ENCODE data around the gene PPP1R15B. TPM values are rescaled to one million over a fixed set of nuclear protein-coding genes. Genes with fewer than 3 reads are reported as not detected.

The PPP1R15B gene
- total RNA-seq, 2 experiments from 2014 or later, result 78.6 to 79.9 TPM

DNA sequence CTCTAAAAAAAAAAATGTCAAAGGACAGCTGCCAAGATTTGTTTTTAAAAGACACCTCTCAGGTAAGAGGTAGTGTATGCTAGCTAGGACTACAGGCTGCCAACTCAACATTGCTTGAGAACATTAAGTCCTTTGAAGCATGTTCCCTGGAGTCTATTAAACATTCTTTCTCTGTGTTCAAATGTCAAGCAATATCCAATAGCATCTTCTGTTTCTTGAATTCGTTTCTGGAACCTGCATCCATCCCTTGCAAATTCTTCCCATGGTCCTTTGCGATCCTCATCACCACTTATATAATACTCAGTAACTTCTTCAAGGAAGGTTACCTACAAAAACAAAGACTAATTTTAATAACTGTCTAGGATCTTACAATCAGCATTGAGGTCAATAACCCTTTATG, 5.6 kb downstream of the PPP1R15B start:
- Mint-ChIP-seq H3K27me3 (no peaks in the 10 kb centered on the region), H3K4me3 (peak overlapping the region; percentile 99), H3K4me1 (peaks cover 19% of the 10 kb centered on the region), H3K36me3 (peaks cover 57% of the 10 kb centered on the region), H3K9me3 (no peaks in the 10 kb centered on the region), H3K27ac (peak overlapping the region; percentile 70)
- DNase-seq, result no peak

DNA sequence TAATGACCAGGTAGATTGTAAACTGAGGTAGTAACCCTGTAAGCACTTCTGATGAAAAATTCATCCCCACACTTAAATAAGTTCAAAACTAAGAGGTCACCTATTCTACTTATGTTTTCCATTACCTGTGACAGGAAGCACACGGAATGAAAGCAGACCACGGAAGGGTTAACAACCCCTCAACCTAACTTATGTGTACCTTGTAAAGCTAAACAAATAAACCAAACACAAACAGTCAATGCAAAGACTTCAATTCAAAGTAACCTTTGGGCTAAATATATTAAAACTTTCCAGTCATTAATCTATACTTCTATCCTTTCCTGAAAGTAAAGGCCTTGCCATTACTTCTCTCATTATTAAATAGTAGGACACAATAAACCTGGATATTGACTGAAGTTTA, 7.0 kb downstream of the PPP1R15B start:
- H3K4me3 Mint-ChIP-seq, result peak overlapping the region; percentile 47
- H3K9me3 Mint-ChIP-seq, result no peaks in the 10 kb centered on the region
- H3K27ac Mint-ChIP-seq, result peak overlapping the region; percentile 48
- DNase-seq, result no peak
- peaks cover 19% of the 10 kb centered on the region for H3K4me1 Mint-ChIP-seq
- H3K36me3 Mint-ChIP-seq, result peaks cover 46% of the 10 kb centered on the region
- no peaks in the 10 kb centered on the region for H3K27me3 Mint-ChIP-seq

DNA sequence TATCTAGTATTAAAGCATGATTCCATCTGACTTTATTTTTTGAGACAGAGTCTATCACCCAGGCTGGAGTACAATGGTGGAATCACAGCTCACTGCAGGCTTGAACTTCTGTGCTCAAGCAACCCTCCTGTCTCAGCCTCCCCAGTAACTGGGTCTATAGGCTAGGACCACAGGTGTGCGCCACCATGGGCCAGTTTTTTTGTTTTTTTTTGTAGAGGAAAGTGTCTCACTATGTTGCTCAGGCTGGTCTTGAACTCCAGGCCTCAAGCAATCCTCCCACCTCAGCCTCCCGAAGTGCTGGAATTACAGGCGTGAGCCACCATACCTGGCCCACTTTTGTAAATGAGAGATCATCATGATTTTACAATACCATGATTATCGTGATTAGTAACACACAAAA, 9.2 kb downstream of the PPP1R15B start:
- H3K4me3 Mint-ChIP-seq, result no peak overlapping the region
- H3K27ac Mint-ChIP-seq, result no peak overlapping the region
- DNase-seq, result no peak
- H3K4me1 Mint-ChIP-seq, result peaks cover 21% of the 10 kb centered on the region
- H3K36me3 Mint-ChIP-seq, result peaks cover 32% of the 10 kb centered on the region
- H3K27me3 Mint-ChIP-seq, result no peaks in the 10 kb centered on the region
- H3K9me3 Mint-ChIP-seq, result no peaks in the 10 kb centered on the region

DNA sequence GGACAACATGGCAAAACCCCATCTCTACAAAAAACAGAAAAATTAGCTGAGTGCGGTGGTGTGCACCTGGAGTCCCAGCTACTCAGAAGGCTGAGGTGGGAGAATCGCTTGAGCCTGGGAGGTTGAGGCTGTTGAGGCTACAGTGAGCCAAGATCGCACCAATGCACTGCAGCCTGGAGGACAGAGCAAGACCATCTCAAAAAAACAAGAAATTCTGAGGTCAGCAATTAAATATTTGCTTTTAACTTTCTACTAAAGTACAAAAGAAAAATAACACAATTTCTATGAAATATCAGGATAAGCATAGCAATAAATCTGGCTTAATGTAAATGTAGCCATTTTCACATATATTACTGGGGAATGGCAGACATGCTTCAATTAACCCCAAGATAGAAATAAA, 9.9 kb downstream of the PPP1R15B start:
- no peaks in the 10 kb centered on the region for H3K27me3 Mint-ChIP-seq
- no peak overlapping the region for H3K4me3 Mint-ChIP-seq
- no peak for DNase-seq
- H3K36me3 Mint-ChIP-seq, result peaks cover 26% of the 10 kb centered on the region
- H3K4me1 Mint-ChIP-seq, result peaks cover 21% of the 10 kb centered on the region
- H3K9me3 Mint-ChIP-seq, result no peaks in the 10 kb centered on the region
- H3K27ac Mint-ChIP-seq, result no peak overlapping the region

DNA sequence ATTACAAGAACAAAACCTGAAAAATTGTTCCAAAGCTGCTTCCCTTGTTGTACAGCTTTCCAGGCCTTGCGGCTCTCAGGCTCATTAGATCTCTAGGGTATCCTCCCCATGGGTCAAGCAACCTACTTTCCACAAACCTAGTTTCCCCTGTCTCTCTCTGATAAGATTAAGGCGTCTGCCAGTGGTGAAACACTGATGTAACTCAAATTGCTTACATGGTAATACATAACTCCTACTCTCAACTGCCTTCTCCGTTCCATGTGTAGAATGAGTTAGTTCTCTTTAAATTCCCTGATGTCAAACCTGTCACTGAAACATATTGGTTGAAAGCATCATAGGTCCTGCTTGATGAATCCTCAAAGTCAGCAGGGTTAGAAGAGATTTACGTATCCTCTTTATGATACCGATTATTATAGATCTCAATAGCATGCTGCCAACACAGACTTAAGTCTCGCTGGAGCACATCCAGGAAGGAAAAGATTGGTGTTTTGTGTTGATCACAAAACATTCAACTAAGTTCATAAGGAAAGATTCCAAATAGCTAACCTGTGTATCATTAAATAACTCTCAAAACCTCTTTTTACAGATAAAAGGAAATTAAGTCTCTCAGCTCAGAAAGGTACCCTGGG, 10.6 kb downstream of the PPP1R15B start:
- no peak for DNase-seq
- Mint-ChIP-seq H3K4me3 (no peak overlapping the region), H3K4me1 (peaks cover 18% of the 10 kb centered on the region), H3K9me3 (no peaks in the 10 kb centered on the region), H3K27me3 (no peaks in the 10 kb centered on the region), H3K36me3 (peaks cover 25% of the 10 kb centered on the region), H3K27ac (peak overlapping the region; percentile 18)

DNA sequence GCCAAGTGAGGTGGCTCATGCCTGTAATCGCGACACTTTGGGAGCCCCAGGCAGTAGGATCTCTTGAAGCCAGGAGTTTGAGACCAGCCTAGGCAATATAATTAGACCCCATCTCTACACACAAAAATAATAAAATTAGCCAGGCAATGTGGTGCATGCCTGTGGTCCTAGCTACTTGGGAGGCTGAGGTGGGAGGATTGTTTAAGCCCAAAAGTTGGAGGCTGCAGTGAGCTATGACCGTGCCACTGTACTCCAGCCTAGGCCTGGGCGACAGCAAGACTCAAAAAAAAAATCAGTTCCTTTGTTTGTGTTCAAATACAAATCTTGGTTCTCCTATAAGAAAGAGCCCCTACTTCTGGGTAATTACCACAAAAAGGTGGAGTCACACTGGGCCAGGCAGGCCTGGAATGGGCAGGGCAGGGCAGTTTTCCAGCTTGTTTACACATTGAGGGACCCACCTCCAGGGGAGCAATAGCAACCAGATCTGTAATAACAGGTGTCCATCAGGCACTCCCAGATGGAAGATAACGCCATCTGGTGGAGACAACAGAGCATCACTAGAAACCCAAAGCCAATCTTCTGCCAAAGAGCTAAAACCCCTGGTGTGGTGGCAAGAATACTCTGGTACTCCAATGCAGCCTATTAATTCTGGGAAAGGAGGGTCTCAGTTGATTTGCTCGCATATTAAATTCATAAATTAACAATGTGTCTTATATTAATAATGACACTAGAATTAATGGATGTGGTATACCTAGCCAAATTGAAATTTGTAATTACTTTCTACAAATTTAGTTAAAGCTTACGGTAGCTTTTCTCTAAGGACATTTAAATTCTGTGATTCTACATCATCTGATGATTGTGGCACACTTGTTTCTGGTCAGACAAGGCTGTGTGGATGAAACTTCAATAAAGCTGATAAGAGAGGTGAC, 13.2 kb downstream of the PPP1R15B start:
- Mint-ChIP-seq H3K4me1 (peaks cover 3% of the 10 kb centered on the region), H3K9me3 (no peaks in the 10 kb centered on the region), H3K27me3 (no peaks in the 10 kb centered on the region), H3K4me3 (no peak overlapping the region), H3K27ac (peak overlapping the region; percentile 71), H3K36me3 (peaks cover 26% of the 10 kb centered on the region)
- DNase-seq, result peak; percentile 52

DNA sequence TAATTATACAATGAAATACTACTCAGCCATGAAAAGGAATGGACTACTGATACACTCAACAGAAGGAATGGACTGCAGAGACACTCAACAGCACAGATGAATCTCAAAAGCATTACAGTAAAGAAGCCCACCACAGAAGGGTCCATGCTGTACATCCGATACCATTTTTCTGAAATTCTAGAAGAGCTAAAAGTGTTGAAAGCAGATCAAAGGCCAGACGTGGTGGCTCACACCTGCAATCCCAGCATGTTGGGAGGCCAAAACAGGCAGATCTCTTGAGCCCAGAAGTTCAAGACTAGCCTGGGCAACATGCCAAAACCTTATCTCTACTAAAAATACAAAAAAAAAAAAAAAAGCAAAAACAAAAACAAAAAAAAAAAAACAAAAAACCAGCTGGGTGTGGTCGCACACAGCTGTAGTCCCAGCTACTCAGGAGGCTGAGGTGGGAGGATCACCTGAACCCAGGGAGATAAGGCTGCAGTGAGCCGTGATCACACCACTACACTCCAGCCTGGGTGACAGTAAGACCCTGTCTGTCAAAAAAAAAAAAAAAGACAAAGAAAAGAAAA, 15.5 kb downstream of the PPP1R15B start:
- H3K4me3 Mint-ChIP-seq, result no peak overlapping the region
- H3K36me3 Mint-ChIP-seq, result peaks cover 29% of the 10 kb centered on the region
- H3K4me1 Mint-ChIP-seq, result peaks cover 7% of the 10 kb centered on the region
- DNase-seq, result no peak
- H3K27ac Mint-ChIP-seq, result no peak overlapping the region
- no peaks in the 10 kb centered on the region for H3K9me3 Mint-ChIP-seq
- H3K27me3 Mint-ChIP-seq, result no peaks in the 10 kb centered on the region

DNA sequence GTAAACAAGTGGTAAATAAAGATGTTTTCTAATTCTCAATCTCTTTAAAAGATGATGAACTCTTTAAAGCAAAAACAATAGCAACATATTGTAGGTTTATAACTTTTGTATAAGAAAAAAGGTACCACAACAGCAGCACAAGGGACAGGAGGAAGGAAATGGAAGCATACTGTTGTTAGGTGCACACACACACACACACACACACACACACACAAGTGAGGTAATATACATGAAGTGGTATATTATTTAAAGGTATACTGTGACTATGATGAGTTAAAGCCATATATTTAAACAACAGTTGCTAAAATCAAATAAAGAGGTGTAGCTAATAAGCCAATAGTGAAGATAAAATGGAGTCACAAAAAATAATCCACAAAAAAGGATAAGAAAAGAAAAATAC, 20.0 kb downstream of the PPP1R15B start:
- H3K4me3 Mint-ChIP-seq, result no peak overlapping the region
- no peak for DNase-seq
- peaks cover 10% of the 10 kb centered on the region for H3K4me1 Mint-ChIP-seq
- no peaks in the 10 kb centered on the region for H3K9me3 Mint-ChIP-seq
- H3K27ac Mint-ChIP-seq, result no peak overlapping the region
- peaks cover 17% of the 10 kb centered on the region for H3K36me3 Mint-ChIP-seq
- H3K27me3 Mint-ChIP-seq, result no peaks in the 10 kb centered on the region

DNA sequence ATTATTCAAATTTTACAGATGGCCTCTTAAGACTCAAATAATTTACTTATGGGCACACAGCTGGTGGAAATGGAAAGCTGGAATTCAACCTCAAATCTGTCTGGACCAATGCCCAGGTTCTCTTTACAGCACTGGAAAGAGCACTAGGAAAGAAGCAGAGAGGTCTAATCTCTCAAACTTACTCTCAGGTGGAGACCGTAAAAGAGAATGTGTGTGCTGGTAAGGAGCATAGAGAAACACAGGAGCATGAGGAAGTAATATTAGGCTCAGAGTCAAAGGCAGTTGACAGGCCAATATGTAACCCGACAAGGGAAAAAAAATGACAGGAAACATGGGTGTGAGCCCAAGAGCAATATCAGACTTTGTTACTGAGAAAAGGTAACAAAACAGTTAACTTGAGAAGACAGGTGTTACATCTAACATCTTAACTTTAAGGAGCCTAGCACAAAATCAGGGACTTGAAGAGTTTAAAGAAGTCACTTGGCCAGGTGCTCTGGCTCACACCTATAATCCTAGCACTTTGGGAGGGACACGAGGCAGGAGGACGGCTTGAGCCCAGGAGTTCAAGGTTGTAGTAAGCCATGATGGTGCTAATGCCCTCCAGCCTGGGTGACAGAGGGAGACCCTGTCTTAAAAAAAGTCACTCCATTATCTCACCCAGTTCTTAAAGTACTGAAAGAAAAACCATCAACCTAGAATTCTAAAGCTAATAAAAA, 20.7 kb downstream of the PPP1R15B start:
- DNase-seq, result no peak
- peaks cover 13% of the 10 kb centered on the region for H3K36me3 Mint-ChIP-seq

DNA sequence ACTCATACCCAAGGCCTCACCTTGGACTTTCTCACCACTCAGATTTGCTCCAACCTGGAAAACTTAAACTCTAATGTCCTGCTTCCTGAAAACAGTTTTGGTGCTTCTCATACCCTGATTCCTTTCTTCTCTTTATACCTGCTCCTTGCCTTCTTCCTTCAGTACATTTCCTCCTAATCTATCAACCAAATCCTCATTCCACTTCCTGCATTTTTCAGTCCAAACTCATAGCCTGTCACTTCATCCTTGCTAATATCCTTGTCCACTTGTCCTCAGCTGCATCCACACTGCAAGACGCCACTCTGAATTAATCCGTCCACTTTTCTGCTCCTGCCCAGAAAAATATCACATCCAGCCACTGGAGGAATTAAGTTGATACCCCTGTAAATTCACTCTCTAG, 25.9 kb downstream of the PPP1R15B start:
- no peaks in the 10 kb centered on the region for H3K9me3 Mint-ChIP-seq
- no peaks in the 10 kb centered on the region for H3K27me3 Mint-ChIP-seq
- DNase-seq, result no peak
- H3K36me3 Mint-ChIP-seq, result no peaks in the 10 kb centered on the region
- no peak overlapping the region for H3K27ac Mint-ChIP-seq
- no peak overlapping the region for H3K4me3 Mint-ChIP-seq
- peaks cover 7% of the 10 kb centered on the region for H3K4me1 Mint-ChIP-seq

More for the DNA sequence above, 20.7 kb downstream of the PPP1R15B start:
- H3K4me3 Mint-ChIP-seq, result no peak overlapping the region
- H3K27me3 Mint-ChIP-seq, result no peaks in the 10 kb centered on the region
- peaks cover 10% of the 10 kb centered on the region for H3K4me1 Mint-ChIP-seq
- H3K27ac Mint-ChIP-seq, result no peak overlapping the region
- no peaks in the 10 kb centered on the region for H3K9me3 Mint-ChIP-seq

DNA sequence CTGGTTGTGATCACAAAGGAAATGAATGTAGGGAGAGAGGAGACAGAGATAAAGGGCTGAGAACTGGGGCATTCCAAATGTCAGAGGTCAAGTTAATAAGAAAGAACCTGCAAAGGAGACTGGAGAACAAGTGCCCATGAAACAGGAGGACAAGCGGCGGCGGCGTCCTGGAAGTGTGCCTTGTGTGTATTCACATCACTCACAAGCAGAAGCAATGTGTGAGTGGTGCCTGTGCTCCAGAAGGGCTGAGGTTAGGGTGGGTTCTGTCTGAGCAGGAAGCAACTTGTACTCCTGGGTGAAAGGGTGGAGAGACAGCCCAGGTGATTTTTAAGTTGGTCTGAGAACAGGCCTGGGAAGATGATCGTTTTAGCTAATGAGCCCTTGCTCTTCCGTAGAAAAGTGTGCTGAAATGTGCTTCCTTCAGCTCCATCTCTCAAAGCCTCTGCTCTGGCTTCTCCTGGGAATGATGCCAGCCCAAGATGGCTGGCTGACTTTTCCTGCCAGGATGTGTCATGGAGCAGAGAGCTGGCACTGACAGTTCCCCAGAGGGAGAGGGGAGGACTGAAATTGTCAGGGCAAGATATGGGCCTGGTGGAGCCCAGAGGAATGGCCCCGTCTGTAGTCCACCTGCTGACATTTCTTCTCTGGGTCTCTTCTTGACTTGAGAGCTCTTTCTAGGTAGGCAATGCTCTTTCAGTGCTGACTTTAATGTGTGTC, 26.8 kb downstream of the PPP1R15B start:
- H3K27me3 Mint-ChIP-seq, result no peaks in the 10 kb centered on the region
- no peak overlapping the region for H3K27ac Mint-ChIP-seq
- H3K4me1 Mint-ChIP-seq, result peaks cover 5% of the 10 kb centered on the region
- H3K9me3 Mint-ChIP-seq, result no peaks in the 10 kb centered on the region
- no peaks in the 10 kb centered on the region for H3K36me3 Mint-ChIP-seq
- DNase-seq, result no peak
- H3K4me3 Mint-ChIP-seq, result no peak overlapping the region

DNA sequence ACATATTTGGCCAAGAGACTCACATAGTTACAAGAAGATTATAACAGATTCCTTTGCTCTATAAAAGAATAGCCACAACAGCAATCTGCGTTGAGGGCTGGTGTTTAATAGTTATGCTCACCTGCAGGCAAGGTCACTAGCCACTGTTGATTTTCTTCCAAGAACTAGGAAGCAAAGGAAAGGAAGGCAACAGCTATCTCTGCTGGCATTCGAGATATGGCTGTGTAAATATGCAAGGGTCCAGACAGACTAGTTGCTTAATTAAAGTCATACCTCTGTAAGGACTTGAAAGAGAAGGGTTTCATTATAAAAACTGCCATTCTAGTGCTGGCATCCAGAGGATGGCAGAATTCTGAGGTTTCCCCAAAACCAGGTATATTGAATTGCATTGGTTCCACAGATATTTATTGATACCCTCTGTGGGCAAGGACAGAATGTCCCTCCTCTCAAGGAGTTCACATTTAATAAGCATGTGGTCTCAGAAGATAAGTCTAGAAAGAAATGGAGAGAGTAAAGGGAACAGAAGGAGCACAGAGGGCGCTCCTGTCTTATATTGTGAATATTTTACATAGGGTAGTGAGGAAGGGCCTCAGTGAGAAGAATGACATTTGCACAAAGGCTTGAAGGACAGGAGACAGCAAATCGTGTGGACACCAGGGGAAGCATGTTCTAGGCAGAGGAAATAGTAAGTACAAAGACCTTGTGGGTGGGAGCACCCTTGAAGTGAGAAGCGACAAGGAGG, 28.3 kb downstream of the PPP1R15B start:
- Mint-ChIP-seq H3K9me3 (no peaks in the 10 kb centered on the region), H3K4me3 (no peak overlapping the region)

DNA sequence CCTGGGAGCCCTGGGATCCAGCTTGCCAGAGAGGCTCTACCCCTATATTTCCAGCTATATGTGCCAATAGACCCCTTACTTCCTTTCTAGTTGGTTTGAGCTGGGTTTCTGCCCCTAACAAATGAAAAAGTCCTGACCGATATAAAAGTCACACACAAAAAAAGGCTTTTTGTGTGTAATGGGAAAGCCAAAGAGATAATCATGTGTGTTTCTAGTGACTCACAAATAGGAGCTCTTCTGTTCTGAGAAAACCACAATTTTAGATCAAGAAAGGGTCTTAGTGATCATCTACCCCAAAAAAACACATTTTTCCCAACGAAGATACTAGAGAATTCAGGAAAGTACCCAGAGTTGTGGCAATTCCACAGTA, 28.9 kb downstream of the PPP1R15B start:
- H3K36me3 Mint-ChIP-seq, result no peaks in the 10 kb centered on the region
- H3K27me3 Mint-ChIP-seq, result peaks cover 7% of the 10 kb centered on the region
- H3K27ac Mint-ChIP-seq, result no peak overlapping the region
- H3K4me3 Mint-ChIP-seq, result no peak overlapping the region
- H3K4me1 Mint-ChIP-seq, result peaks cover 7% of the 10 kb centered on the region
- DNase-seq, result no peak
- no peaks in the 10 kb centered on the region for H3K9me3 Mint-ChIP-seq

More for the DNA sequence above, 28.3 kb downstream of the PPP1R15B start:
- Mint-ChIP-seq H3K27ac (no peak overlapping the region), H3K36me3 (no peaks in the 10 kb centered on the region), H3K27me3 (peaks cover 1% of the 10 kb centered on the region), H3K4me1 (peaks cover 4% of the 10 kb centered on the region)
- no peak for DNase-seq

DNA sequence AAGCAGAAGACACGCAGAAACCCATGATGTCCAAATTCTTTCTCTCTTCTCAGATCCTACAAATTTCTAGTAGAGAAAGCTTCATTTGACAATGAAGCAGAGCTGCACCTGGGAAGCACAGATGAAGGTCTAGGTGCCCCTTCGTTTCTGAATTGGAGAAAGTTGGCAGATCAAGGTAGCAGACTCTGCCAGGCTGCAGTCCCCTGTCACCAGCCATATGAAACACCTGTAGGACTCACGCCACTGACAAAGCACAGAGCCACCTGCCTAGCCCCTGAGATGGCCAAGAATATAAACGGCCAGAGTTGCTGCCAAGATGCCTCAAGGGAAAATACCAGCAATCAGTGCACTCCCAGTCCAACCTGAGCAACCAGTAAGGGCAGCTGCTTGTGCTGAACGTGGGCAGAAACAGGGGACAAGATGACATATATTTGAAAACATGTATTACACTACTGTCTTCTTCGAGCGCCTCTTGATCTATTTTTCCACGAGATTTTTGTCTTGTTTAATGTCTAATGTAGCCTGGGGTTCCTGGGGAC, 31.3 kb downstream of the PPP1R15B start:
- Mint-ChIP-seq H3K36me3 (no peaks in the 10 kb centered on the region), H3K27me3 (peaks cover 7% of the 10 kb centered on the region), H3K27ac (no peak overlapping the region)

More for the DNA sequence above, 31.3 kb downstream of the PPP1R15B start:
- Mint-ChIP-seq H3K4me3 (no peak overlapping the region), H3K4me1 (peaks cover 10% of the 10 kb centered on the region), H3K9me3 (no peaks in the 10 kb centered on the region)
- DNase-seq, result no peak
